Measurements from ENCODE around the gene CDC14A.
A peak's percentile ranks its signal among the peaks of the same experiment; 100 is the strongest.
"Not testable (repeated sequence)": the region's sequence is repeated elsewhere in the genome, so short reads cannot be mapped to it uniquely, and the experiment has no call there.

The CDC14A gene

DNA sequence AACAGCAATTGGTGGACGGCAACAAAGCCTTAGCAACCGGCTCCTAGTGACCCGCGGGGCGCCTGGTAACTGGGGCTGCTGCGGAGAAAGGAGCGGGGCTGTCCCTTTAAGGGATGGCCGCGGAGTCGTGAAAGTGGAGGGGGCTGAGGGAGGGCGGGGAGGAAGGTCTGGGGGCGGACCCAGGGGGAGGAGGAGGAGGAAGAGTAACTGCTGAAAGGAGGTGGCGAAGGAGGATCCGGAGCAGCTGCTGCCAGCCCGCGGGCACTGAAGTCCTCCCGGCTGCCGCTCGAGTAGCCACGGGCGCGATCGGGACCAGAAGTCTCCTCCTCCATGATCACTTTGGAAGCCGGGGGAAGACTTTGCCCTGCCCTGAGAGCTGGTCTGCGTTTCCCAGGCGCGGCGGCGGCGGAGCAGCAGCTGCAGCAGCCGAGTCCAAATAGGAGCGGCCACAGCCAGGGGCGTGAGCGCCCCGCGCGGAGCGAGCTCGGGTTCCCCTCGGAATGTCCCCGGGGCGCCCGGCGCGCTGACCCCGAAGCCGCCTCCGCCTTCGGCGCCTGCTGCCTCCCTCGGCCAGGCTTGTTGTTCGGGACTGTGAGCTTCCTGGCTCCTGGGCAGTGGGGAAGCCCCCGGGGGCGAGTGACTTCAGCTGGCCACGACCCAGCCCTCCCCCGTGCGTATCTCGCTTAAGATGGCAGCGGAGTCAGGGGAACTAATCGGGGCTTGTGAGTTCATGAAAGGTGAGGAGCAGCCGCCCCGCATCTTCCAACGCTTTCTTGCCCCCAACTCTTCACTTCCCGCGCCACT, at the start of gene CDC14A:
Gene CDC14A, plus strand, starts transcription at position 240 of the 804 bp plus-strand sequence. Its CDS starts 449 bp downstream, at position 689.
- DNase-seq (ENCODE audit: low read depth in 2 of 2) = peak; percentile 71 to 73

DNA sequence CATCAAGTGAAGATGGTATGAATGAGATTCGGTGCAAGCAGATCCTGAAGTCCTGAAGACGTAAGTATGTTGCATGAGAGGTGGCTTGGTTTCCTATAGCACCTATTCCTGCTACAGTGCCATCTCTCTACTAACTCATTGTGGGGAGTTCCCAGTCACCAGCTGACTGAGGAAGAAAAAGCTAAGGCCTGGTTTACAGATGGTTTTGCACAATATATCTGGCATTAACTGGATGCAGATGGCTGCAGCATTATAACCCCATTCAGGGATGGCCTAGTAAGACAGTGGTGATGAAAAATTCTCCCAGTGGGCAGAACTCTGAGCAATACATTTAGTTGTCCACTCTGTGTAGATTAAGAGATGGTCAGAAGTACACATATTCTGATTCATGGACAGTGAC, 49.6 kb upstream of the CDC14A start:
- no peak for DNase-seq (ENCODE audit: low read depth in 2 of 2)

DNA sequence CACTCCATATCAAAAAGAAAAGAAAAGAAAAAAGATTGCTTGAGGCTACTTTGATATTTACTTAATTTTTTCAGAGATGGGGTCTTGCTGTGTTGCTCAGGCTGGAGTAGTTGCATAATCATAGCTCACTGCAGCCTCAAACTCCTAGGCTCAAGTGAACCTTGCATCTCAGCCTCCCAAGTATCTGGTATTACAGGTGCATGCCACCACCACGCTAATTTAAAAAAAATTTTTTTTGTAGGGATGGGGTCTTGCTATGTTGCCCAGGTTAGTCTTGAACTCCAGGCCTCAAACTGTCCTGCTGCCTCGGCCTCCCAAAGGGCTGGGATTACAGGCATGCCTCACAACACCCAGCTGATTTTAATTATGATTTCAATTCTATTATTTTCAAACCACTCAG, 48.1 kb upstream of the CDC14A start:
- no peak for DNase-seq (ENCODE audit: low read depth in 2 of 2)

GRCh38 chr1:100304921-100305320, 47.4 kb upstream of the CDC14A start:
- DNase-seq (ENCODE audit: low read depth in 2 of 2) = no peak

GRCh38 chr1:100305954-100306353, 46.4 kb upstream of the CDC14A start:
- DNase-seq (ENCODE audit: low read depth in 2 of 2) = no peak

DNA sequence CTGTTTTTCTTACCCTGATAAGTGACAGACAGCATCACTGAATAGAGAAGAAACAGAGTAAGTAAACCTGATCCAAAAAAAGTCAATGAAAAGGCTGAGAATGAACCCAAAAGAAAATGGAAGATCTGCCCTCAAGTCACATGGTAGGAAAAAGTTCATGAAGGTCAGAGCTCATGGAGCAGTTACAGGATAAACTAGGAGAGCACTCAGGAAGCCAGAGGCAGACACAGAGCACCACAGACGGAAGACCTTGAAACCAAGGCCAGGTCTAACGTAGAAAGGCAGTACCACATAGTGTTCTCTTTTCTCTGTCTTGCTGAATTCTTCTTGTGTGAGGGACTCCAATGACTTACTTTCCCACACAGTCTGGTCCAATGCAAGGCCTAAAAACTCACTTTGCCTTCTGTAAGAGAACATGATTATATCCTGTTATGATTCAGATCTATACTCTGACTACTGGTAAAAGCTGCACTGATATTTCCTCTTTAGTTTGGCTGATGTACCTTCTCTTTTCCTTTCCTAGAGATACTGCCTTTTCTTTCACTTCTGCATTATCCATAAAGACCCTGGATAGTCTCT, 45.5 kb upstream of the CDC14A start:
- DNase-seq (ENCODE audit: low read depth in 2 of 2) = no peak

- no peak for DNase-seq (ENCODE audit: low read depth in 2 of 2)
These were observed 43.5 kb upstream of the CDC14A start for GRCh38 chr1:100308777-100309176.

GRCh38 chr1:100309863-100310262, 42.4 kb upstream of the CDC14A start:
- no peak for DNase-seq (ENCODE audit: low read depth in 2 of 2)

- no peak for DNase-seq (ENCODE audit: low read depth in 2 of 2)
These were observed 38.9 kb upstream of the CDC14A start for GRCh38 chr1:100313382-100313781.

DNA sequence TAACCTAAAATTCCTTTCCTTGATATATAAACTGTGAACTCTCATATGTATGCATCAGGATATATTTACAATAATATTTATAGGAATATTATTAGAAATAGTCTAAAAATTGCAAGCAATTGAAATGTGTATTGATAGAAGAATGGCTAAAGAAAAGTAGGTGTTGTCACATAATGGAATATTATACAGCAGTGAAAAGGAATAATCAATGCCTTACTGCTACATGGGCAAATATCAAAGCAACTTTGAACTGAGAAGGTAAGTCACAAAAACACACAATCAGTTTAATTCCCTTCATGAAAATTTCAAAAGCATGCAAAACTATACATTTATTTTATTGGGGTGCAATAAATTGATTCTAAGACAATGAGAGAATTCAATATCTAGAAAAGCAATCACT, 35.7 kb upstream of the CDC14A start:
- no peak for DNase-seq (ENCODE audit: low read depth in 2 of 2)

DNA sequence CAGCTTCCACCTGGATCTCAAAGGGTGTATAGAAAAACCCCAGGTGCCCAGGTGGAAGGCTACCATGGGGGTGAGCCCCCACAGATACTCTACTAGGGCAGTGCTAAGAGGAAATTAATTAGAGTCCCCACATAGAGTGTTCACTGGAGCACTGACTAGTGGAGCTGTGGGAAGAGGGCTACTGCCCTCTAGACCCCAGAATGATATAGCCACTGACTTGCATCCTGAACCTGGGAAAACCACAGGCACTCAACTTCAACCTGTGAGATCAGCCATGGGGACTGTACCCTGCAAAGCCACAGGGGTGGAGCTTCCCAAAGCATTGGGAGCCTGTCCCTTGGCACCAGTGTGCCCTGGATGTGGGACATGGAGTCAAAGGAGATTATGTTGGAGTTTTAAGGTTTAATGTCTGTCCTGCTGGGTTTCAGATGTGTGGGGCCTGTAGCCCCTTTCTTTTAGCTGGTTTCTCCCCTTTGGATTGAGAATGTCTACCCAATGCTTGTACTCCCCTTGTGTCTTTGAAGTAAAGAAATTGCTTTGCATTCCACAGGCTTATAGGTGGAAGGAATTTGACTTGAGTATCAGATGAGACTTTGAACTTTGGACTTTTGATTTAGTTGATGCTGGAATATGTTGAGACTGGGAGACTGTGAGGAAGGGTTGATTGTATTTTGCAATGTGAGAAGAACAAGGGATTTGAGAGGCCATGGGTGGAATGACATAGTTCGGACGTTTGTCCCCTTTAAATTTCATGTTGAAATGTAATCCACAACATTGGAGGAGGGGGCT, 31.8 kb upstream of the CDC14A start:
- DNase-seq (ENCODE audit: low read depth in 2 of 2) = no peak

DNA sequence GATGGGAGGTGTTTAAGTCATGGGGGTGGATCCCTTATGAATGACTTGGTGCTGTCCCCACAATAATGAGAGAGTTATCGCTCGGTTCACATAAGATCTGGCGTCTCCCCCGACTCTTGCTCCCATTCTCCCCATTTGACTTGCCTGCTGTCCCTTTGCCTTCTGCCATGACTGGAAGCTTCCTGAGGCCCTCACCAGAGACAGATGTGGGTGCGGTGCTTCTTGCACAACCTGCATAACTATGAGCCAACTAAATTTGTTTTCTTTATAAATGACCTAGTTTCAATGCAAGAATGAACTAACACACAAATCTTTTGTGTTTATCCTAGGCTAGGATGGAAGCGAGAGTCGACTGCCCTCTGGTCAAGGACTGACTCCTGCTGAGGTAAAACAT, 31.2 kb upstream of the CDC14A start:
- DNase-seq (ENCODE audit: low read depth in 2 of 2) = no peak

GRCh38 chr1:100321506-100321905, 30.8 kb upstream of the CDC14A start:
- DNase-seq (ENCODE audit: low read depth in 2 of 2) = no peak

DNA sequence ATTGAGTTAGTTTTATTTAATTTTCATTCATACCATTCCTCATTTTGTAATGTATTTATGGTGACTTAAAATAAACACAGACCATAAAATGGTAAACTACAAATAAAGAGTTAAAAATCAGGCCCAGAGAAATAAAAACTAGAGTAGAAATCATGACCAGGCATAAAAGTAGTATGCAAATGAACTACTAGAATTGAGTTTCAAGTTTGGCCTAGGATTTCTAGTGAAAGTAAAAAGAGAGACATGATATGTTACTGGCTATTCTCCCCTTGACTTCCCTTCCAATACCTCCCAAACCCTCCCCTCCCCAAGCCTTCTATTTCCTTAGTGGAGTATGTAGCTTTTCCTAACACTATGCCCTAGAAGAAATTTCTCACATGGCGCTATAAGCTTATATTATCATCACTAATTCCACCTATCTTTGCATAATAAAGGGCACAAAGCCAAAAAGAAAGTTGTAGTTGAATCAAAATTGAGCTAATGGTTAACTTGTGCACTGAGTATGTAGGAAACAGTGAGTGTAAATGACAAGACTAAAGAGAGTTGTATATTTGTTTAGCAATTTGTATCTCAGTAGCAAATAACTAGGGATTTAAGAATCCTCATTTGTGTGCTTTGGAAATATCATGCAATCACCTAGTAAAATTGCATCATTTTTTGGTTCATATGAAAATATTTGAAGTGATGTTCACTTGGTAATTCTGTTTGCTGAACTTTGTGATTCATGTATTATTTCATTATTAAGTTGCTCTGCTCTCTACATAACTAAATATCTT, 29.7 kb upstream of the CDC14A start:
- DNase-seq (ENCODE audit: low read depth in 2 of 2) = no peak

GRCh38 chr1:100323419-100324106, 28.7 kb upstream of the CDC14A start:
- DNase-seq (ENCODE audit: low read depth in 2 of 2) = no peak

DNA sequence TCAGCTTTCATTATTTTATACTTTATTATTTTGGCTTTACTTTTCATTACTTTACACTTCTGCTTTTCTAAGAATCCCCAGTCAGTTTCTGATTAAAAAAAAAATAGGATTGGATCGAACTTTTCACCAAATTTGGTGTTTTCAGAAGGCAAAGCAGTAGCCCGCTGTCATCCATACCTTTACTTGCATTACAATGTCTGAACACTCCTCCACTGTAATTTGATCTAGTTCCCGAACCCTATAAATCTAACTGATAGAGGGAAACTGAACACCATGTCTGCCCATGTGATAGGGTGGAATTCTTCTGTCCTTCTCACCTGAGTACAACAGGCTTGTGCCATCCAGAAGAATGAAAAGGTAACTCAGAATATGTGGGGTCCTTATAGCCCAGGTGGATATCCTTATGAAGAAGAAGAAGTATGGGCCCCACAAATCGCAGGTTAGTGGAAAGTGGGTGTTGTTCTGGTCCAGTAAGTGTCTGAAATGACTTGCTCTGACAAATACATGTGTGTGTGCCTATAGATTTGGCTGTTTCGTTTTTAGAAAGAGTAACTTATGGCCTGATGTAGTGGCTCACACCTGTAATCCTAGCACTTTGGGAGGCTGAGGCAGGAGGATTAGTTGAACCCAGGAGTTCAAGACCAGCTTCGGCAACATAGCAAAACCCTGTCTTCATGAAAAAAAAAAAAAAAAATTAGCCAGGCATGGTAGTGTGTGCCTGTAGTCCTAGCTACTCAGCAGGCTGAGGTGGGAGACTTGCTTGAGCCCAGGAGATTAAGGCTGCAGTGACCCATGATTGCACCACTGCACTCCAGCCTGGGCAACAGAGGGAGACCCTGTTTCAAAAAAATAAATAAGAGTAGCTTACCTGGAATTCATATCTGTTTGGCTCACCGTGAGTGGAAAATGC, 26.6 kb upstream of the CDC14A start:
- no peak for DNase-seq (ENCODE audit: low read depth in 2 of 2)

DNA sequence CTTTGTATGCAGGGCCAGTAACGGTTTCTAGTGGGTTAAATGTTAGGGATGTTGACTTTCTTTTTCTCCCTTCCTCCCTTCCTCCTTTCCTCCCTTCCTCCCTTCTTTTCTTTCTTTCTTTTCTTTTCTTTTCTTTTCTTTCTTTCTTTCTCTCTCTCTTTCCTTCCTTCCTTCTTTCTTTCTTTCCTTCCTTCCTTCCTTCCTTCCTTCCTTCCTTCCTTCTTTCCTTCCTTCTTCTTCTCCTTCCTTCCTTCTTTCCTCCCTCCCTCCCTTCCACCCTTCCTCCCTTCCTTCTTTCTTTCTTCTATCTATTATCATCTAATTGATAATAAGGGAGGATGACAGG, 26.0 kb upstream of the CDC14A start:
- not testable (repeated sequence) for DNase-seq (ENCODE audit: low read depth in 2 of 2)

DNA sequence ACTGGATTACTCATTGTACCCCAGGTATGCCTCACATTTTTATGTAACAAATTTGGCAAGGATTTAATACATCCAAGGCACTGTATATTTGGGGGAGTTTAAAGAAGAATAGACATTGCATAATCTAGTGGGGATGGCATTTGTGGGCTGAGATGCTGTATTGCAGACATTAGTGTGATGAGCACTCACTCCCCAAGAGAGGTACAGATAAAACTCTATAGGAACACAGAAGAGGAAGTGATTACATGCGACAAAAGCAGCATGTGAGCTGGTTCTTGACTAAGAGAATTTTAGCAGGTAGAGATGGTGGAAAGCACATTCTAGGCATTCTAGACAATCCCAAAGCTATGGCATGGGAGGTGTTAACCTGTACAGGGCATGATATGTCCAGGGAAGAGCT, 24.2 kb upstream of the CDC14A start:
- no peak for DNase-seq (ENCODE audit: low read depth in 2 of 2)

DNA sequence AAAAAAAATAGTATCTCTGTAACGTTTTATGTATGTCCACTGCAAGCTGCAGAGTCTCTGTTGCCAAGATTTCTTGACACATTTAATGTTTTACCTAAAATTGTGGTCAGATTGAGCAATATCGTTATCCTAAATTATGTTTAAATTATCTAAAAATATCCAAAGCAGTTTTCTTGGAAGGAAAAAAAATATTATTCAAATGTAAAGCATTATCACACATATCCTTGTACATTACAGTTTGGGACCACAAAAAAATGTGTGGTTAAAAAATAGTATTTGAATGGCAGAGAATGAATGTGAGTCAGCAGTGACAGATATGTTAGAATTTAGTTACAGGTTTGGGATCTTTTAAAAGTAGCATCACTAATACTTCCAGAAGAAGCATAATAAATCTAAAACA, 21.2 kb upstream of the CDC14A start:
- DNase-seq (ENCODE audit: low read depth in 2 of 2) = not testable (repeated sequence)

- DNase-seq (ENCODE audit: low read depth in 2 of 2) = no peak
These were observed 20.0 kb upstream of the CDC14A start for GRCh38 chr1:100332331-100332730.
